ENCODE data around the gene CRISP3.

GRCh38 chr6:49772285-49772684 lies 28.1 kb upstream of the CRISP3 start:
- no peak for TF ChIP-seq POLR2AphosphoS5 (IDR thresholded peaks at IDR 0.05; ENCODE audit: low read depth, low read length)
- no peak for TF ChIP-seq TAF1 (IDR thresholded peaks at IDR 0.05; ENCODE audit: borderline replicate concordance, insufficient read depth, low read length)

All from PFSK-1 (cell line).